ENCODE measurements around the gene RXRB. TPM values are rescaled to one million over a fixed set of nuclear protein-coding genes. Genes with fewer than 3 reads are reported as not detected.

The RXRB gene
- total RNA-seq (10 to 100 TPM; 35.4 to 37.1 TPM), polyA plus RNA-seq (ENCODE audit: insufficient read length in 6 of 6) (10 to 100 TPM; 55.1 to 76.2 (median 62.9) TPM)
- long read RNA-seq, donor 1, partial matches to known transcripts: 87 of 114 reads
- long read RNA-seq, donor 1, other reads (novel, unspliced or antisense): 18 of 114 reads
- long read RNA-seq, donor 2, transcript RXRB-201 (10 exons, 2,908 nt): major isoform, 6 of 32 reads
- long read RNA-seq, donor 2, partial matches to known transcripts: 17 of 32 reads
- long read RNA-seq, donor 2, other reads (novel, unspliced or antisense): 0 of 32 reads
- long read RNA-seq, donor 3, partial matches to known transcripts: 0 of 6 reads
- long read RNA-seq, donor 3, other reads (novel, unspliced or antisense): 0 of 6 reads
- long read RNA-seq, donor 4, partial matches to known transcripts: 2 of 2 reads
- long read RNA-seq, donor 4, other reads (novel, unspliced or antisense): 0 of 2 reads
- long read RNA-seq, donor 5, transcript RXRB-201 (10 exons, 2,908 nt): major isoform, 5 of 29 reads
- long read RNA-seq, donor 5, partial matches to known transcripts: 9 of 29 reads
- long read RNA-seq, donor 5, other reads (novel, unspliced or antisense): 11 of 29 reads
- long read RNA-seq, donor 6, transcript RXRB-201 (10 exons, 2,908 nt): major isoform, 7 of 52 reads
- long read RNA-seq, donor 6, partial matches to known transcripts: 25 of 52 reads
- long read RNA-seq, donor 6, other reads (novel, unspliced or antisense): 16 of 52 reads
- long read RNA-seq, donor 7, partial matches to known transcripts: 6 of 29 reads
- long read RNA-seq, donor 7, other reads (novel, unspliced or antisense): 15 of 29 reads
- long read RNA-seq, donor 8, partial matches to known transcripts: 0 of 10 reads
- long read RNA-seq, donor 8, other reads (novel, unspliced or antisense): 0 of 10 reads
- long read RNA-seq, donor 9: 0 reads
- long read RNA-seq, donor 10, partial matches to known transcripts: 0 of 2 reads
- long read RNA-seq, donor 10, other reads (novel, unspliced or antisense): 2 of 2 reads
- long read RNA-seq, donor 11, transcript RXRB-202 (10 exons, 2,846 nt): major isoform, 5 of 258 reads
- long read RNA-seq, donor 11, partial matches to known transcripts: 248 of 258 reads
- long read RNA-seq, donor 11, other reads (novel, unspliced or antisense): 0 of 258 reads
- long read RNA-seq, donor 12, transcript RXRB-202 (10 exons, 2,846 nt): major isoform, 5 of 9 reads
- long read RNA-seq, donor 12, partial matches to known transcripts: 0 of 9 reads
- long read RNA-seq, donor 12, other reads (novel, unspliced or antisense): 0 of 9 reads

DNA sequence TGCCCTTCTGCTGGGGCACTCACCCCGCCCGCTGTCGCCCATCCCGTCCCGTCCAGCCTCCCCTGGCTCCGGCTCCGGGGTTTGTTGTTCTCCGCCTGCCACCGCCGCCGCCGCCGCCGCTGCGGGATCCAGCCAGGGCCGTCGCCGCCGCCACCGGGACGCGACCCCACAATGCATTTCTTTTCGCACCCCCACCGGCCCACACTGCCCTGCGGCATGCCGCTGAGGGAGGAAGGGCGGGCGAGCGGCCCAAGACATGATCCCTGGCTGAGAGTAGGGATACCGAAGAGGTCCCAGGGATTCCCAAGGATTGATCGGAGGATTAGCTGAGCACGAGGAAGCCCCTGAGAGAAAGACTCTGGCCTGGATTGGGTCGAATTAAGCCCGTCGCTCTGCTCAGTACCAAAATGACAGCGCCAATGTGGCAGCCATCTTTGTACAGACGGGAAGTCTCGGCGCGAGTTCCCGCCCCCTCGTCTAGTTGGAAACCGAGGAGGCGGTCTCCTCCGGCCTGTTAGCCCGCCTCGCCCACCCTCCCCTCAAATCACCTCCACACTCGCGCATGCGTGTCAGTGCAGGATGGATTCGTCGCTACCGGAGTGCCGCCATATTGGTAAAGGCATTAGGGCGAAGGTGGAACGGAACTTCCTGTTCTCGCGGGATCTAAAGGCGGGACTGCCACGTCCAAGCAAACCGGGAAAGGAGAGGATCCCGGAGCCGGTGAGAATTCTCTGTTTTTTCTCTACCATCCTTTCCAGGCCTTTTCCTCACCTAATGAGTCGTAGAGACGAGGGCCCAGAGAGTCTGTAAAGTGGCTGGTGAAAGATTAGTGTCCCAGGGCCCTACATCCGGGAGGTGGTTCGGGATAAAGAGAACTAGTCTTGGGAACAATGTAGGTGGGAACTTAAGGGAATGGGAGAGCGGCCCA is at the start of gene RXRB, which contains the start of gene SLC39A7:
Gene RXRB (minus strand): TSS at position 447 of the 928 bp plus-strand sequence. CDS start 189 bp downstream, at position 258.
Gene SLC39A7 (plus strand): TSS at position 649 of the 928 bp plus-strand sequence. CDS start 379 bp downstream, outside the sequence.
- DNase-seq (peak; percentile 99 to 100 (median 100)), ATAC-seq (peak; percentile 84)
- no peaks in the 10 kb centered on the region for H3K9me3 ChIP-seq
- peaks cover 0 to 48% of the 10 kb centered on the region in 2 donors for H3K36me3 ChIP-seq
- TF ChIP-seq CTCF (IDR thresholded peaks at IDR 0.05): no peak
- H3K4me3 ChIP-seq: peak within 1 kb of the TSS; percentile 96
- H3K4me1 ChIP-seq: peaks cover 42 to 69% of the 10 kb centered on the region in 2 donors
- intact Hi-C loops (cut with DNase I): no loop called here
- no peaks in the 10 kb centered on the region for H3K27me3 ChIP-seq
- H3K27ac ChIP-seq: peak within 1 kb of the TSS; percentile 95

DNA sequence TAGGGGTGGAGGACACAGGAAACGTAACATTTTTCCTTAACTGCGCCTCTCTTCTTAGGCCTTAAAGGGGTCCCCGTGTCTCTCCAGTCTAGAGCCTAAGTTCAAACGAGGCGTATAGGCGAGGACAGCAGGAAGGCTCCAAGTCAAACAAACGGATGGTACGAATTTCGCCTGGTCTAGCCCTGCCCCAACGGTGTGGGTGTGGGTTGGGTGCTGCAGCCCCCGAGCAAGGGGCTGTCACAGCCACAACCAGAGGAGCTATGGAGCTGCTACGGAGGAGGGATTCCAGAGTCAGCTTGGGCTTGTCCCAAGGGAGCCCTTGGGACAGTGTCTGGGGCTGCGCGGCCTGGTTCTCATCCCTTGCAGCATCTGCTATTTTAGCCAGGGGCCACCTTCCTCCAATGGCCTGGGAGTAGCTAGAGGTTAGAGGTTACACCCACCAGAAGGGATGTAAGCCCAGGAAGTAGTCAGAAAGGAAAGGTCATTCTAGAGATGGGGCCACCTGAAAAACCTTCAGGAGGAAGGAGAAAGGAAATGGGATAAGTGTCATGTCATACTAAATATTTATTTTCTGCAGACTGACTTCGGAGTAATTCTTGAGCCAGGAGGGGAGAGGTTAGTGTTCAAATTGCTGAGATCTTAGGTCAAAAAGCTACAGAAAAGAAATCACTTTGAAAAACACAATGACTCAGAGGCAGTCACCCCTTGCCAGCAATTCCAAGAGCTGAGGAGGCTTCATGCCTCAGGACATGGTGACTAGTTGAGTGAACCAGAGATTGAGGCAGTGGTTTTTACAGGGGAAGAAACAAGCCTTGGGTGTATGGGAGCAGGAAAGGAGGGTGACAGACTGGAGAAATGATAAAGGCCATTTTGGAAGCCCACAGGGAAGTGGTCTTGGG is 49.5 kb upstream of the RXRB start:
- H3K9me3 ChIP-seq: no peaks in the 10 kb centered on the region
- H3K36me3 ChIP-seq: peaks cover 0 to 5% of the 10 kb centered on the region in 2 donors
- H3K27ac ChIP-seq: peak overlapping the region; percentile 91 to 92
- peak overlapping the region; percentile 43 to 50 for H3K4me3 ChIP-seq
- DNase-seq (peak in 1 of 4 donors; percentile 35), ATAC-seq (no peak)
- H3K4me1 ChIP-seq: peaks cover 11 to 31% of the 10 kb centered on the region in 2 donors
- no peaks in the 10 kb centered on the region for H3K27me3 ChIP-seq
- intact Hi-C loops (cut with DNase I): loop anchor here in 1 of 2 donors (10.0 kb wide), 2 partner anchors 85 to 135 kb away; no protein-coding TSS in a partner anchor
- no peak for TF ChIP-seq CTCF (IDR thresholded peaks at IDR 0.05)

DNA sequence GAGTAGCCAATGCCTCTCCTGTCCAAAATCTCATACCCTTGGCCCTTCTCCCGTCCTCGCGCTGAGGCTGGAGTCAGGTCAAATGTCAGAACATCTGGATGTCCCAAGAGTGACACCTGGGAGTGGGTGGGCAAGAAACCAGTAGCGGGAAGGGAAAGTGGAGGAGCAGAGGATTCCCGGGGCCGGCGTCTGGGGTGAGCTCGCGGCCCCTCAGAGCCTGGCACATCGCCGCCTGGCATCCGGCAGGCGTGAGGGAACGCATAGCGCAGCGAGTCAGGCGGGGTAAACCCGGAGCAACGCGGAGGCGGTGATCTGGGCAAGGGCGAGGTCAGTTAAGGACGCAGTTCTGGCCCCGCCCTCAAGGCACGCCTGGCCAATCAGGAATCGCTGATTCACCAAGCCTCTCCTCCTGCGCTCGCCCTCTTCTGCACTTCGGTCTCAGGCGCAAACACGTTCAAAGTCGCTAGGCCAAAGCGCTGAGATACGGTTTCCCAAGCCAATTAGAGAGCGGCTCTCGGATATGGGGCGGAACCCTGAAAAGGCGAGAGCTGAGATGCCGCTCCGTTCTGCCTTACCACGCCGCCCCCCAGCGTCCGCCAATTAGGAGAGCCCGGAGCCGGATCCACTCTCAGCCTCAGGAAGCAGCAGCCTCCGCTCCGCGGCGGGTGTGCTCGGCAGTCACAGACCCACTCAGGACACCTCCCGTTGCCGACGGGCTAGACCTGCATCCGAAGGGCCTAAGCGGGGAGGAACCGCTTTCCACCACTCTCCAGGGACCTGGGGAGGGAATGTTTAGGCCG is 48.7 kb upstream of the RXRB start:
- intact Hi-C loops (cut with DNase I): loop anchor here in 1 of 2 donors (10.0 kb wide), 2 partner anchors 84 to 134 kb away; no protein-coding TSS in a partner anchor
- peaks cover 11 to 31% of the 10 kb centered on the region in 2 donors for H3K4me1 ChIP-seq
- DNase-seq (peak; percentile 92 to 98 (median 98)), ATAC-seq (peak; percentile 95)
- H3K4me3 ChIP-seq: peak overlapping the region; percentile 43 to 50
- H3K27ac ChIP-seq: peak overlapping the region; percentile 91 to 92
- no peak for TF ChIP-seq CTCF (IDR thresholded peaks at IDR 0.05)
- no peaks in the 10 kb centered on the region for H3K9me3 ChIP-seq
- no peaks in the 10 kb centered on the region for H3K27me3 ChIP-seq
- peaks cover 0 to 5% of the 10 kb centered on the region in 2 donors for H3K36me3 ChIP-seq

Measured in left lung (tissue), 14 donors.